ENCODE data around the gene NPY1R.
A peak's percentile ranks its signal among the peaks of the same experiment; 100 is the strongest.

The NPY1R gene

GRCh38 chr4:163332526-163333406 lies at the start of gene NPY1R:
Gene NPY1R, minus strand, starts transcription at chr4:163332596. Its CDS starts 6,042 bp downstream, at chr4:163326554.
- DNase-seq (ENCODE audit: low spot score): peak; percentile 86

GRCh38 chr4:163380703-163381102 lies 48.3 kb upstream of the NPY1R start:
- DNase-seq (ENCODE audit: low spot score): no peak

- no peak for DNase-seq (ENCODE audit: low spot score)
Measured at GRCh38 chr4:163378661-163379060, 46.3 kb upstream of the NPY1R start.

- no peak for DNase-seq (ENCODE audit: low spot score)
Measured at GRCh38 chr4:163372029-163372428, 39.6 kb upstream of the NPY1R start.

- DNase-seq (ENCODE audit: low spot score): no peak
Measured at GRCh38 chr4:163367651-163368050, 35.3 kb upstream of the NPY1R start.

- no peak for DNase-seq (ENCODE audit: low spot score)
Measured at GRCh38 chr4:163356104-163356503, 23.7 kb upstream of the NPY1R start.

GRCh38 chr4:163353054-163353453 lies 20.7 kb upstream of the NPY1R start:
- DNase-seq (ENCODE audit: low spot score): no peak

- DNase-seq (ENCODE audit: low spot score): no peak
Measured at GRCh38 chr4:163350672-163351071, 18.3 kb upstream of the NPY1R start.

GRCh38 chr4:163344147-163345125 lies 12.0 kb upstream of the NPY1R start:
- no peak for DNase-seq (ENCODE audit: low spot score)

GRCh38 chr4:163343604-163344146 lies 11.3 kb upstream of the NPY1R start, which contains the start of gene NPY5R:
Gene NPY5R, plus strand, starts transcription at chr4:163343892. Its CDS starts 6,382 bp downstream, at chr4:163350274.
- DNase-seq (ENCODE audit: low spot score): peak; percentile 71

- no peak for DNase-seq (ENCODE audit: low spot score)
Measured at GRCh38 chr4:163335384-163335783, 3.0 kb upstream of the NPY1R start.

- peak; percentile 67 for DNase-seq (ENCODE audit: low spot score)
Measured at GRCh38 chr4:163331629-163332376, 593 bp downstream of the NPY1R start.

GRCh38 chr4:163330916-163331628 lies 1.3 kb downstream of the NPY1R start:
- DNase-seq (ENCODE audit: low spot score): no peak

- no peak for DNase-seq (ENCODE audit: low spot score)
Measured at GRCh38 chr4:163317110-163317509, 15.3 kb downstream of the NPY1R start.

GRCh38 chr4:163309466-163309865 lies 22.9 kb downstream of the NPY1R start:
- no peak for DNase-seq (ENCODE audit: low spot score)

GRCh38 chr4:163303069-163303468 lies 29.3 kb downstream of the NPY1R start:
- DNase-seq (ENCODE audit: low spot score): no peak

- DNase-seq (ENCODE audit: low spot score): no peak
Measured at GRCh38 chr4:163300445-163300844, 32.0 kb downstream of the NPY1R start.

GRCh38 chr4:163295138-163295537 lies 37.3 kb downstream of the NPY1R start:
- DNase-seq (ENCODE audit: low spot score): no peak

GRCh38 chr4:163284304-163284703 lies 48.1 kb downstream of the NPY1R start:
- no peak for DNase-seq (ENCODE audit: low spot score)

- no peak for DNase-seq (ENCODE audit: low spot score)
Measured at GRCh38 chr4:163280703-163281519, 51.5 kb downstream of the NPY1R start.

Data from ecto neural progenitor cell (in vitro differentiated cells).